Activated CD8-positive, alpha-beta memory T cell treated with anti-CD3 and anti-CD28 coated beads, Interleukin-2, amount 50 U/mL, for 48 hours (primary cell): ENCODE measurements around the gene DTYMK.

ENCODE experiments used
- DNase-seq: peaks from one replicate; pipeline ENCODE4 v3.0.0-alpha.2; 2020

Gene DTYMK

GRCh38 chr2:241703032-241703604, 16.5 kb upstream of the DTYMK start:
- DNase-seq = no peak

- peak; percentile 98 for DNase-seq
Observed at GRCh38 chr2:241702155-241703031, 15.8 kb upstream of the DTYMK start.

- DNase-seq = peak; percentile 99
Observed at GRCh38 chr2:241701399-241702154, 15.0 kb upstream of the DTYMK start, which contains the start of gene ING5. TSS of gene ING5 (plus strand) at chr2:241702039. CDS start at chr2:241702066, 27 bp downstream.

GRCh38 chr2:241701149-241701398, 14.5 kb upstream of the DTYMK start:
- DNase-seq = no peak

DNA sequence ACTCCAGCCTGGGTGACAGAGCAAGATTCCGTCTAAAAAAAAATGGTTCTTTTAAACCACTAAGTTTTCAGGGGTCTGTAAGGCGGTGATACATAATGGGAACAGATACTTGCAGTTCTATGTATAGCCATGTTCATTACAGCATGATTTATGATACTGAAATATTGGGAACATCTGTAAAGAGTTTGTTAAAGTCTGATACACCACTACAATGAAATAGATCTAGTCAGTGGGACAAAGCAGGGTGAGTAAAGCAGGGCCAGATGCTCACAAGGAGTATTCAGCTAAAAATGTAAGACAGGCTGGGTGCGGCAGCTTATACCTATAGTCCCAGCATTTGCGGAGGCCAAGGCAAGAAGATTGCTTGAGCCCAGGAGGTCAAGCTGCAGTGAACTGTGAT, 9.0 kb upstream of the DTYMK start:
- DNase-seq = no peak

- no peak for DNase-seq
Observed at GRCh38 chr2:241692448-241692847, 5.8 kb upstream of the DTYMK start.

DNA sequence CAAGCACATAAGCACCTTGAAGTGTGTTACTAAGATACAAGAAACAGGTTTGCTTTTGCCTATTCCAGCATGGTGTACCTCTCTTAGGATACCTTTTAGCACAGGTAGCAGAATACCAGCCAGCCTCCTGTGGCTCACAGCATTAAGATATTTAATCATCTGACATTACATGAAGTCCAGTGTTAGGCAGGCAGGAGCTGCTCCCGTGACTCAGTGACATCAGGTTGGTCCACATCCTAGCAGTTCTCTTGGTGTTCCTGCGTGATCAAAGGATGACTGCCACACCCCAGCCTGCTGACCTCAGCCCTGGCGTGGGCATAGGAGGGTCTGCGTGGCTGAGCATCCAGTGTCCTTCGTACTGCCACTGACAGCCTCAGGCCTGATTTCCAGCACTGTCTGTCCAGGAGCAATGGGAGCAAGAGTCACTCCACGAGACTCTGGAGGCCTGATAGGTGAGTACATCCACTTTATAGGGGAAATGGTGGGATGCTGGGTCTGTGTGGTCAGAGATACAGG, 3.6 kb upstream of the DTYMK start:
- DNase-seq = no peak

DNA sequence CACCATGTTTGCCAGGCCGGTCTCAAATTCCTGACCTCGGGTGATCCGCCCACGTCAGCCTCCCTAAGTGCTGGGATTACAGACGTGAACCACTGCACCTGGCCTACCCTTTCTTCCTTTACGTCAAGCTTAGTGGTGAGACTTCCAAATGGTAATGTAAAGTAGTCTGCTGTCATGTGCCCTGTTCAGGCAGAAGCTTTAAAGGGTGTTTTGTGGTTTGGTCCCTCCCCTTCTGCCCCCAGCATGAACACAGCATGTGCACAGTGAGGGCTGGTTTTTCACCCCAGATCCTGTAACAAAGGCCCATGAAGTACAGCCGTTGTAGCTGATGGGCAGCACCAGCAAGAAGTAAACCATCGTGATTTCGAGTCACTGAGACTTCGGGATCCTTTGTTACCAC, 2.7 kb upstream of the DTYMK start:
- no peak for DNase-seq

- no peak for DNase-seq
Observed at GRCh38 chr2:241686324-241686649, 328 bp downstream of the DTYMK start.

- DNase-seq = no peak
Observed at GRCh38 chr2:241680827-241681599, 5.6 kb downstream of the DTYMK start.

DNA sequence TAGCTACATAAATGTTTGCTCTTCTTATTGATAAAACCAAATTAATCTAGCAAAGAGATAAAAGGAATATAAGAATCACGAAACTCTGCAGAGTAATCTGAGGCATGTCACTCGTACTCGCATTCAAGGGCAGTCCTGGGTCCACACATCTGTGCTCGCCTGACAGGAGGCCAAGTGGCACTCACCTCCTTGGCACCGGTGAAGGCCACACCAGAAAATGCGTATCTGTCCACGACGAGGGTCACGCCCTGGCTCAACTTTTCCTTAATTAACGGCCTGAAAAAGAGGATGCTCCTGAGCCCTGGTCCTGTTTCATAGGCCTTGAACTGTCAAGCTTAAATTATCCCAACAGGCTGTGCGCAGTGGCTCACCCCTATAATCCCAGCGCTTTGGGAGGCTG, 6.6 kb downstream of the DTYMK start:
- DNase-seq = no peak

DNA sequence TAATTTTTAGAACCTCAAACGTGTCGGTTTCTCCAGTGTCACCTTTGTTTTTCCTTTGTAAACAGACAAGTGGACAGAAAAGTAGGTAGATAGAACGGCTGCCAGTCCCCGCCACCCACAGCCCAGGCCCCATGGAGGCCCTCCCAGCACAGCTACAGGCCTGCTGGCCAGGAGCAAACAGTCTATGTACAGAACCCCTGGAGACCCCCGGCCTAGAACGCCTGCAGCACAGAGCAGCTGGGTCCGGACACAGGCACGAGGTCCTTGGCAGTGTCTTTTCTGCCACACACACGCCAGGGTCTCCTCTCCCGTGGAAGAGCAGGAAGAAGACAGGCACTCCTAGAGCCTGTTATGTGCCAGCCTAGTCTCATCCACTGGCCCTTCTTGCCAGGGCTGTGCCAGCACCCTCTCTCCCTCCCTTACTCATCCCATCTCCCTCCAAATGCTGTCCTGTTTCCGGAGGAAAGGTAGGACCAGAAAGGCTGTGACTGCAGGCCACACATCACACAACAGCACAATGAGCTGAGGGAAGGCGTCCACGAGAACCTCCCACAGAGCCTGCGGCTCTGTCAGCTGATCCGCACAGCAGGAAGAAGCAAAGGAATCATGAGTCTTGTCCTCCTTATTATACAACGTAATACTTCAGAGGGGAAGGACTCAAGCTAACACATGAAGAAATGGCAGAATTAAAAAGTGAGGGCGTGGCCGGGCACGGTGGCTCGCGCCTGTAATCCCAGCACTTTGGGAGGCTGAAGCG, 7.7 kb downstream of the DTYMK start:
- DNase-seq = no peak

DNA sequence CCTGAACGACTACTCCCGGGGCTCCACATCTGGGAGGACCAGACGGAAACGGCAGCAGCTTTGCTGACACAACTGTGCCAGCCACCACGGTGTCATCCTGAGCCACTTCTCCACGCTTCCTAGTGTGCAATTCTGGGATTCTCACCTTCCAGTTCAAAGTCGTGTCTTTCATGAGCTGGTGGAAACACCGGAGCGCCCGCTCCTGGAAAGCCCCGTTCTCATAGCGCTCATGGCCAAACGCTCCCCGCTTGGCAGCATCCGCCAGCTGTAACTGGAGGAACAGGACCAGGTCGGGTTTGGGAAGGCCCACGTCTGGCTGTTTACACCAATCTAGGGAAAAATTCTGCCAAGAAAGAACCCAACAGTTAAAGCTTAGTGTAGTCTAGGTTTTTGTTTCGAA, 8.3 kb downstream of the DTYMK start:
- DNase-seq = no peak

GRCh38 chr2:241677392-241677791, 9.2 kb downstream of the DTYMK start:
- no peak for DNase-seq

DNA sequence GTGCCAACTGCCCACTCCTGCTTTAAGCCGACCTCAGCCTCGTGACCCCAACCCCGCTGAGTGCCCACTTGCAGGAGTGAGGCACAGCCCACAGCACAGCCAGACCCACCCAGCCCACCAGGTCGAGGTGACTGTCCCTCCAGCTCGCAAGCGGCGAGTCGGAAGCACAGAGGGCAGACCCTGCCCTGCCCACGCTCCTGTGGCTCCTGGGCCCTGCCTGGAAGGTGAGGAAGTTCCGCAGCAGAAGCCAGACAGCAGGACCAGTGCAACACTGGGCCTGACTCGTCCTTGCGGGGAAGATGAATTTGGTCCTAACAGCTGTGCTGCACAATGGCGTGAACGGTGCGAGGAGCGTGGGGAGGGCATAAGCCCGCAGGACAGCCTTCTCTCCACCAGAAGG, 9.9 kb downstream of the DTYMK start:
- DNase-seq = no peak

- no peak for DNase-seq
Observed at GRCh38 chr2:241675885-241676284, 10.7 kb downstream of the DTYMK start.

DNA sequence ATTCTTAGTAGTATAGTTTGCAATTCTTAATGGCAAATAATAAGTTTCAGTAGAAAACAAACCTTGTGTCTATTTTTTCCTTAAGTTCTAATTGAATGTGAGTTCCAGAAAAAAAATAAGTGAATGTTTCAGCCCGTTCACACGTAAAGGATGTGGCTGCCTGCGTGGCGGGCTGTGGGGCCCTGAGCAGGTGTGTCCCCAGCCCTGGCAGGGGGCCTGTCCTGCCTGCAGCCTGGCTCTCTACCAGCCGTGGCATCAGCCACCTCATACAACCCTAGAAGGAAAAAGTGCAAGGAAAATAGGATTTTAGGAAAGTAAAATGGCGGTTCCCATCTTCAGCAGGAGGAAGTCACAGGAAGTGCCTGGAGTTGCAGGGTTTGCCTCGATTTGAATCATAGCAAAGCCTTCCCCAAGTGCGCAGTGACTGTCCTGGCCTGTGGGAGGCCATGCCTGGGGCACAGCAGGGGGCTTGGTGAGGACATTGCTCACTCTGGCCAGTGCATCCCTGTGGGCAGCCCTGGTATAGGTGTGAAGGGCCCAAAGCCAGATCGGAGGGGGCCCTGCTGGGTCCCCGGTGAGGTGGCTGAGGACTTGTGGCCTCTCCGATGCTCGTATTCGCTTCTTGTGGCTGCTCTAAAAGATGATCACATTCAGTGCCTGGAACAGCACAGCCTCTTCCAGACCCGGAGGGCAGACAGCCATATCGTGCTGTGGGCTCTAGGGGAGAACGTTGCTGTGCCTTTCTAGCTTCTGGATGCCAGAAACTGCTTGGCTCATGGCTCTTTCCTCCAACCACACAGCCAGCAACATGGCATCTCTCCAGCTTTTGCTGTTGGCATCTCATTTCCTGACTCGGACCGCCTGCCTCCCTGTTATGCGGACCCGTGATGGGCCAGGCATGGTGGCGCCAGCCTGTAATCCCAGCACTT, 12.6 kb downstream of the DTYMK start:
- DNase-seq = no peak

- no peak for DNase-seq
Observed at GRCh38 chr2:241673189-241673663, 13.4 kb downstream of the DTYMK start.

DNA sequence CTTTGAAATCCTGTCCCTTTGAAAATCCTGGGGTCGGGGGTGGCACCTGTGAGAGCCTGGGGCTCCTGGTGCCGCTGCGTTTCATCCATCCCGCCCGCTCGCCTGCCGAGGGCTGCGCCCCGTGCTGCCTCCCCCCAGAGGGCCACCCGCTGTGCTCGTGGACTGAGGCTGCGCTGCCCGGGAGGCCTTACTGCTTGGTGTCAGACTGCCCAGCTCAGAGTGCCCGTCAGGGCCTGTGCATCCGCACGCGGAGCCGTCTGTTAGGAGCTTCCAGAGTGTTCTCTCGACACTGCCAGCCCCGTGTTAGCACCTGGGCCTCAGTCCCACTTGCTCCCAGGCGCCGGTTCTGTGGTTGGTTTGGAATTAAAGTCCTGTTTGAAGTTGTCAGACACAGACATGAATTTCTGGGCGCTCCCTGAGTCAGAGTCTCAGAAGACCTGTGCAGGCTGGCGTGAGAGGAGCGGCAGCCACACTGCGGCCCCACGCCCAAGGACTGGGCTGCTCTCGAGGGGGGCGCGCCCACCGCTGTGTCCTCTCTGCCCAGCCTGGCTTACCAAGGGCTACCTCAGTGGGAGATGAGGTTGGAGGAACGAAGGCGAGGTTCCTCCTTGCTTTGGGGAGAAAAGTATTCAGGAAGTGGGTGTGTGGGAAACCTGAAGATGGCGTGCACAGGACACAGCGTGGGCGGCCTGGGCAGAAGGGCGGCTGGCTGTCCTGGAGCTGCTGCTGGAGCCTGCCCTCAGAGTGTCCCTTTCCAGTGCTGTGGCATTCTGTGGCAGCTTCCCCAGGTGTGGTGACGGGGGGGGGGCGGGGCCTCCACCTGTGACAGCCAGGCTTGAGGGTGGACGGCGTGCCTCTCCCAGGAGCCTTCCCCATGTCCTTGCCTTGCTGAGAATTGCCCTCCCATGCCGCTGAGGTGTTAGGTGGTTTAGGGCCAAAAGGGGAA, 14.1 kb downstream of the DTYMK start:
- no peak for DNase-seq
